ENCODE data around the gene ISG15.
A peak's percentile ranks its signal among the peaks of the same experiment; 100 is the strongest.

DNA sequence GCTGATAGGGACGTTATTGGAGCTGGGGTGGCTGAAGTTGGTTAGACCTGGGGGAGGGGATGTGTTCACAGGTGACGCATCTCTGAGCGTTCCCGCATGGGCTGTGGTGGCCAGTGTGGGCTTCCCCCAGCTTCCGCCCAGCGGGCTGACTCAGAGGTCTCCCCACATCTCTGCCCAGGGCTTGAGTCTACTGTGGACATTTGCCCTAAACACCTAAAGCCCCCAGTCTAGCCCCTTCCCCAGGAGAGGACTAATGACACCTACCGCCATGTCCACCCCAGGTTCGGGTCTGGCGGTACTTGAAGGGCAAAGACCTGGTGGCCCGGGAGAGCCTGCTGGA, 8.6 kb downstream of the ISG15 start:
- TF ChIP-seq, protein P1, sequence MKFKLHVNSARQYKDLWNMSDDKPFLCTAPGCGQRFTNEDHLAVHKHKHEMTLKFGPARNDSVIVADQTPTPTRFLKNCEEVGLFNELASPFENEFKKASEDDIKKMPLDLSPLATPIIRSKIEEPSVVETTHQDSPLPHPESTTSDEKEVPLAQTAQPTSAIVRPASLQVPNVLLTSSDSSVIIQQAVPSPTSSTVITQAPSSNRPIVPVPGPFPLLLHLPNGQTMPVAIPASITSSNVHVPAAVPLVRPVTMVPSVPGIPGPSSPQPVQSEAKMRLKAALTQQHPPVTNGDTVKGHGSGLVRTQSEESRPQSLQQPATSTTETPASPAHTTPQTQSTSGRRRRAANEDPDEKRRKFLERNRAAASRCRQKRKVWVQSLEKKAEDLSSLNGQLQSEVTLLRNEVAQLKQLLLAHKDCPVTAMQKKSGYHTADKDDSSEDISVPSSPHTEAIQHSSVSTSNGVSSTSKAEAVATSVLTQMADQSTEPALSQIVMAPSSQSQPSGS (CRISPR knock-in tag; IDR thresholded peaks at IDR 0.05), result no peak
- no peak for TF ChIP-seq NRF1 (conservative IDR thresholded peaks at IDR 0.05 in 1 of 2, IDR thresholded peaks at IDR 0.05 in 1 of 2)
- TF ChIP-seq CBX8 (IDR thresholded peaks at IDR 0.05; ENCODE audit: borderline replicate concordance, extremely low read depth, low read depth, low read length, poor library complexity, severe bottlenecking), result no peak
- TF ChIP-seq, protein P2, sequence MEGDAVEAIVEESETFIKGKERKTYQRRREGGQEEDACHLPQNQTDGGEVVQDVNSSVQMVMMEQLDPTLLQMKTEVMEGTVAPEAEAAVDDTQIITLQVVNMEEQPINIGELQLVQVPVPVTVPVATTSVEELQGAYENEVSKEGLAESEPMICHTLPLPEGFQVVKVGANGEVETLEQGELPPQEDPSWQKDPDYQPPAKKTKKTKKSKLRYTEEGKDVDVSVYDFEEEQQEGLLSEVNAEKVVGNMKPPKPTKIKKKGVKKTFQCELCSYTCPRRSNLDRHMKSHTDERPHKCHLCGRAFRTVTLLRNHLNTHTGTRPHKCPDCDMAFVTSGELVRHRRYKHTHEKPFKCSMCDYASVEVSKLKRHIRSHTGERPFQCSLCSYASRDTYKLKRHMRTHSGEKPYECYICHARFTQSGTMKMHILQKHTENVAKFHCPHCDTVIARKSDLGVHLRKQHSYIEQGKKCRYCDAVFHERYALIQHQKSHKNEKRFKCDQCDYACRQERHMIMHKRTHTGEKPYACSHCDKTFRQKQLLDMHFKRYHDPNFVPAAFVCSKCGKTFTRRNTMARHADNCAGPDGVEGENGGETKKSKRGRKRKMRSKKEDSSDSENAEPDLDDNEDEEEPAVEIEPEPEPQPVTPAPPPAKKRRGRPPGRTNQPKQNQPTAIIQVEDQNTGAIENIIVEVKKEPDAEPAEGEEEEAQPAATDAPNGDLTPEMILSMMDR (IDR thresholded peaks at IDR 0.05 in 2 of 3, conservative IDR thresholded peaks at IDR 0.05 in 1 of 3; ENCODE audit: insufficient read depth in 2 of 3, low read depth in 1 of 3, low read length in 3 of 3), result no peak
- no peak for TF ChIP-seq CREB1 (IDR thresholded peaks at IDR 0.05)
- 0 out of 2 replicates have a peak, but pooled peaks have one; percentile 29 for TF ChIP-seq CREB1 (CRISPR knock-in tag; IDR thresholded peaks at IDR 0.05)
- no peak for TF ChIP-seq NR1H2 (CRISPR knock-in tag; IDR thresholded peaks at IDR 0.05)
- no peak for TF ChIP-seq TAF15 (IDR thresholded peaks at IDR 0.05; ENCODE audit: low read depth, low read length)
- no peak for TF ChIP-seq SMARCE1 (IDR thresholded peaks at IDR 0.05)
- TF ChIP-seq BRCA1 (IDR thresholded peaks at IDR 0.05), result no peak
- TF ChIP-seq BRCA1 (CRISPR knock-in tag; IDR thresholded peaks at IDR 0.05), result no peak
- TF ChIP-seq CBFB (CRISPR knock-in tag; IDR thresholded peaks at IDR 0.05), result no peak
- no peak for TF ChIP-seq KDM4B (IDR thresholded peaks at IDR 0.05; ENCODE audit: borderline replicate concordance in 2 of 2, low read depth in 1 of 2)
- TF ChIP-seq TBP (optimal IDR thresholded peaks at IDR 0.05; ENCODE audit: low read depth, low read length), result no peak
